ENCODE data around the gene RNU6-1. TPM values are rescaled to one million over a fixed set of nuclear protein-coding genes. Genes with fewer than 3 reads are reported as not detected.

The RNU6-1 gene
- total RNA-seq, 1 donor from 2014 or later, result not detected

- Histone ChIP-seq H3K9me3 (no peaks in the 10 kb centered on the region), H3K4me3 (no peak overlapping the region), H3K4me1 (peaks cover 7% of the 10 kb centered on the region), H3K27ac (no peak overlapping the region), H3K27me3 (no peaks in the 10 kb centered on the region), H3K36me3 (no peaks in the 10 kb centered on the region)
- TF ChIP-seq CTCF (IDR thresholded peaks at IDR 0.05), result no peak
- no peak for ATAC-seq
- intact Hi-C loops (cut with DNase I), result no loop called here
- DNase-seq, result no peak
Measured at GRCh38 chr15:67850336-67850735, 10.5 kb upstream of the RNU6-1 start.

- TF ChIP-seq CTCF (IDR thresholded peaks at IDR 0.05), result no peak
- ATAC-seq, result no peak
- no peak overlapping the region for H3K27ac ChIP-seq
- H3K9me3 ChIP-seq, result no peaks in the 10 kb centered on the region
- no peaks in the 10 kb centered on the region for H3K27me3 ChIP-seq
- intact Hi-C loops (cut with DNase I), result no loop called here
- no peak for DNase-seq
- no peaks in the 10 kb centered on the region for H3K36me3 ChIP-seq
- no peak overlapping the region for H3K4me3 ChIP-seq
- peaks cover 7% of the 10 kb centered on the region for H3K4me1 ChIP-seq
Measured at GRCh38 chr15:67849538-67849937, 9.7 kb upstream of the RNU6-1 start.

GRCh38 chr15:67845974-67846373 lies 6.1 kb upstream of the RNU6-1 start:
- Histone ChIP-seq H3K27ac (no peak overlapping the region), H3K36me3 (no peaks in the 10 kb centered on the region), H3K4me1 (peaks cover 11% of the 10 kb centered on the region), H3K27me3 (no peaks in the 10 kb centered on the region), H3K9me3 (no peaks in the 10 kb centered on the region), H3K4me3 (no peak overlapping the region)
- ATAC-seq, result no peak
- no peak for TF ChIP-seq CTCF (IDR thresholded peaks at IDR 0.05)
- intact Hi-C loops (cut with DNase I), result no loop called here
- DNase-seq, result no peak

GRCh38 chr15:67843571-67844387 lies 3.9 kb upstream of the RNU6-1 start:
- Histone ChIP-seq H3K27me3 (no peaks in the 10 kb centered on the region), H3K4me1 (peaks cover 17% of the 10 kb centered on the region), H3K9me3 (no peaks in the 10 kb centered on the region), H3K36me3 (no peaks in the 10 kb centered on the region), H3K4me3 (no peak overlapping the region), H3K27ac (peak overlapping the region; percentile 34)
- ATAC-seq (peak; percentile 58), DNase-seq (no peak)
- TF ChIP-seq CTCF (IDR thresholded peaks at IDR 0.05), result no peak
- intact Hi-C loops (cut with DNase I), result no loop called here

- no peak for TF ChIP-seq CTCF (IDR thresholded peaks at IDR 0.05)
- no peaks in the 10 kb centered on the region for H3K27me3 ChIP-seq
- peaks cover 20% of the 10 kb centered on the region for H3K4me1 ChIP-seq
- intact Hi-C loops (cut with DNase I), result no loop called here
- DNase-seq, result no peak
- no peaks in the 10 kb centered on the region for H3K9me3 ChIP-seq
- H3K36me3 ChIP-seq, result no peaks in the 10 kb centered on the region
- no peak for ATAC-seq
- no peak overlapping the region for H3K4me3 ChIP-seq
- H3K27ac ChIP-seq, result peak overlapping the region; percentile 34
Measured at GRCh38 chr15:67843092-67843501, 3.3 kb upstream of the RNU6-1 start.

GRCh38 chr15:67841513-67841762 lies 1.6 kb upstream of the RNU6-1 start:
- ATAC-seq, result no peak
- Histone ChIP-seq H3K27me3 (no peaks in the 10 kb centered on the region), H3K27ac (peak overlapping the region; percentile 98), H3K9me3 (no peaks in the 10 kb centered on the region), H3K4me3 (peak overlapping the region; percentile 91), H3K36me3 (no peaks in the 10 kb centered on the region), H3K4me1 (peaks cover 20% of the 10 kb centered on the region)
- TF ChIP-seq CTCF (IDR thresholded peaks at IDR 0.05), result no peak
- no peak for DNase-seq
- intact Hi-C loops (cut with DNase I), result no loop called here

Measured in upper lobe of right lung (tissue), 1 donor.